BJ (cell line): Measurements from ENCODE around the gene TAF1C. TPM values are rescaled to one million over a fixed set of nuclear protein-coding genes. Genes with fewer than 3 reads are reported as not detected.

Source experiments
- CTCF ChIA-PET: fragments of 350-600 bp; formaldehyde crosslinking; extraction: SDS; loops from one replicate; lab custom pipeline; 2021; ENCODE audit warnings: antibody characterized with exemption, inconsistent platforms; lab: Yijun Ruan, JAX
- POLR2A ChIA-PET: fragments of 300-600 bp; sonication (Branson Sonifier 250); formaldehyde crosslinking; extraction: SDS; loops from one replicate; lab custom pipeline; 2021; ENCODE audit warnings: antibody characterized with exemption; lab: Charles Lee
- DNase-seq: peaks from one replicate; pipeline ENCODE4 v3.0.0-alpha.2; 2011; ENCODE audit warnings: low read depth
- H3K27me3 ChIP-seq: 2 replicates; pipeline ENCODE4 v1.6.0; 2011; ENCODE audit warnings: low read length; ENCODE audit not compliant: control insufficient read depth, insufficient read depth
- H3K36me3 ChIP-seq: 2 replicates; pipeline ENCODE4 v1.5.1; 2011; ENCODE audit warnings: low read length; ENCODE audit not compliant: control insufficient read depth, insufficient read depth
- H3K4me3 ChIP-seq: 2 replicates; pipeline ENCODE4 v1.5.1; 2011; ENCODE audit warnings: low read depth, mild to moderate bottlenecking, control low read depth, low read length
- CTCF ChIP-seq: IDR thresholded peaks from 2 replicates; pipeline ENCODE4 v1.5.1; 2011; ENCODE audit warnings: low read depth, mild to moderate bottlenecking, control low read depth, inconsistent platforms, low read length, moderate library complexity; ENCODE audit not compliant: insufficient read depth
- polyA plus RNA-seq: library from polyadenylated mRNA; depleted of rRNA; stranded (reverse); fragments of >200 nt; gene quantifications from 2 replicates; pipeline ENCODE4 v1.2.3, GENCODE V29; 2011

TAF1C gene
- polyA plus RNA-seq, 1 experiment, result 23.4 TPM

- DNase-seq, result no peak
- peak; percentile 35 for TF ChIP-seq CTCF
- no peaks in the 10 kb centered on the region for H3K36me3 ChIP-seq
- H3K4me3 ChIP-seq, result peak overlapping the region; percentile 98
- CTCF ChIA-PET, result interaction anchor here (0.9 to 1.2 kb wide), 2 partner anchors 27 to 60 kb away, joined by 3 to 5 read pairs; partner anchors contain the start of gene MBTPS1
- peaks cover 2% of the 10 kb centered on the region; the same call in 1 of the 2 replicates for H3K27me3 ChIP-seq
- POLR2A ChIA-PET, result no interaction called here
These were observed 42.5 kb downstream of the TAF1C start for GRCh38 chr16:84144209-84144858.

GRCh38 chr16:84143784-84144199 lies 43.1 kb downstream of the TAF1C start:
- ChIA-PET CTCF (no interaction called here), POLR2A (no interaction called here)
- no peak for TF ChIP-seq CTCF
- no peak for DNase-seq
- Histone ChIP-seq H3K27me3 (peaks cover 2% of the 10 kb centered on the region; the same call in 1 of the 2 replicates), H3K36me3 (no peaks in the 10 kb centered on the region), H3K4me3 (peak overlapping the region; percentile 98)

GRCh38 chr16:84143081-84143480 lies 43.8 kb downstream of the TAF1C start:
- no peak for TF ChIP-seq CTCF
- ChIA-PET POLR2A (no interaction called here), CTCF (interaction anchor here (0.7 kb wide), 1 partner anchor 161 kb away, joined by 3 read pairs; no protein-coding TSS in a partner anchor)
- Histone ChIP-seq H3K27me3 (peaks cover 2% of the 10 kb centered on the region; the same call in 1 of the 2 replicates), H3K36me3 (no peaks in the 10 kb centered on the region), H3K4me3 (no peak overlapping the region)
- DNase-seq, result no peak

GRCh38 chr16:84141143-84141670 lies 45.6 kb downstream of the TAF1C start:
- CTCF ChIA-PET, result no interaction called here
- H3K27me3 ChIP-seq, result no peaks in the 10 kb centered on the region; the same call in 1 of the 2 replicates
- no peaks in the 10 kb centered on the region for H3K36me3 ChIP-seq
- DNase-seq, result no peak
- POLR2A ChIA-PET, result no interaction called here
- no peak for TF ChIP-seq CTCF
- H3K4me3 ChIP-seq, result no peak overlapping the region

- Histone ChIP-seq H3K36me3 (no peaks in the 10 kb centered on the region; the same call in 1 of the 2 replicates), H3K27me3 (no peaks in the 10 kb centered on the region), H3K4me3 (no peak overlapping the region)
- ChIA-PET POLR2A (no interaction called here), CTCF (interaction anchor here (0.6 to 2.4 kb wide), 3 partner anchors 23 to 47 kb away, joined by 3 to 14 read pairs (median 4); partner anchors contain the start of genes MBTPS1 and TAF1C)
- DNase-seq, result no peak
- no peak for TF ChIP-seq CTCF
These were observed 47.1 kb downstream of the TAF1C start for GRCh38 chr16:84139628-84140258.
